GM18867 (cell line): ENCODE measurements around the gene MMP11.
A peak's percentile ranks its signal among the peaks of the same experiment; 100 is the strongest.

Experiments
- ATAC-seq: cut with Tn5 transposase; IDR thresholded peaks from one replicate; pipeline ENCODE4 v1.9.1; 2021; ENCODE audit warnings: mild to moderate bottlenecking, moderate library complexity; ENCODE audit not compliant: unreplicated experiment

Gene MMP11

DNA sequence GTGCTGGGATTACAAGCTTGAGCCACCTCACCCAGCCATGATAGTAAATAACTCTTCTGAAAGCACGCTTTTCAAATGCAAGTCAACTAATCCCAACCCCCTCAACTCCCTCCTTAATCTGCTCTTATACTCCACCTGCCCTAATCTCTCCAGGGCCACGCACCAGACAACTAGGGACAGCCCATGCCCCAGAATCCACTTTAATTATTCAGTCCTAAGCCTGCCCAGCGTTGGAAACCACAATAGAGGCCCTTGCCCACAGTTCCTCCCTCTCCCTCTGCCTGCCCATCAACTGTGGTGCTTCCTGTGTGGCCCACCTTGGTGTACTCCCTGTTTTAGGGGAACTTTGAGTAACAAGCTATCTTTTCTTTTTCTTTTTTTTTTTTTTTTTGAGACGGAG is 15.8 kb upstream of the MMP11 start:
- no peak for ATAC-seq

DNA sequence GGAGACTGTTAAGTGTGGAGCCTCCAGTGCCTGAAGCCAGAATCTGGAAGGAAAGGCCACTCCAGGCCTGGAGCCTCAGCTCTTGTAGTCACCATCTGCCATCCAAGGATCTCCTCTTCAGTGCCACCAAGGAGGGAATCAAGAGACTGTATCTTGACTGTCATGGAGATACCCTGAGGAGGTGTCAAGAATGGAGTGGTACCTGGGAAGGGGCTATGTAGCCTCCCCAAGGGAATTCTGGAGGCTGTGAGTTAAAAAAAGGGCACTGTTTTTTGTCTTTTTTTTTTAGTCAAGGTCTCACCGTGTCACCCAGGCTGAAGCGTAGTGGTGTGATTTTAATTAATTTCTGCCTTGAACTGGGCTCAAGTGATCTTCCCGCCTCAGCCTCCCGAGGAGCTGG is 13.1 kb upstream of the MMP11 start:
- ATAC-seq = no peak

GRCh38 chr22:23760056-23760455 is 12.6 kb upstream of the MMP11 start:
- no peak for ATAC-seq

GRCh38 chr22:23762842-23763578 is 9.6 kb upstream of the MMP11 start, which contains the start of gene C22orf15:
Gene C22orf15 (plus strand): TSS chr22:23762990. CDS start chr22:23763307, 317 bp downstream.
- ATAC-seq = no peak

- no peak for ATAC-seq
Measured at GRCh38 chr22:23763579-23763945, 9.1 kb upstream of the MMP11 start.

DNA sequence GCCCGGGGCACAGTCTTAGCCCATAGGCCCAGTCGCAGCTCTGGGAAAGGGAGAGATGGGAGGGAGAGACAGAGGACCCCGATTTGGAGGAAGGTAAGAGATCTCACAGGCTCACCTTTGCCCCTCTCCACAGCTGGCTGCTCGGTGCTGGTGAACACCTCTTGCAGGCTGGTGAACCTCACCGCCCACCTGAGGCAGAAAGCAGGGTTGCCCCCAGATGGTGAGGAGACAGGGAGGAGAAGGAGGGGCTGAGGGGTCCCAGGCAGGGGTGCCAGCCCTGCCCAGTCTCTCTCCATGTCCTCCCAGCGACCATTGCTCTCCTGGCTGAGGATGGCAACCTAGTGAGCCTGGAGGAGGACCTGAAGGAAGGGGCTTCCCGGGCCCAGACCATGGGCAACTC is 8.7 kb upstream of the MMP11 start:
- ATAC-seq = no peak

DNA sequence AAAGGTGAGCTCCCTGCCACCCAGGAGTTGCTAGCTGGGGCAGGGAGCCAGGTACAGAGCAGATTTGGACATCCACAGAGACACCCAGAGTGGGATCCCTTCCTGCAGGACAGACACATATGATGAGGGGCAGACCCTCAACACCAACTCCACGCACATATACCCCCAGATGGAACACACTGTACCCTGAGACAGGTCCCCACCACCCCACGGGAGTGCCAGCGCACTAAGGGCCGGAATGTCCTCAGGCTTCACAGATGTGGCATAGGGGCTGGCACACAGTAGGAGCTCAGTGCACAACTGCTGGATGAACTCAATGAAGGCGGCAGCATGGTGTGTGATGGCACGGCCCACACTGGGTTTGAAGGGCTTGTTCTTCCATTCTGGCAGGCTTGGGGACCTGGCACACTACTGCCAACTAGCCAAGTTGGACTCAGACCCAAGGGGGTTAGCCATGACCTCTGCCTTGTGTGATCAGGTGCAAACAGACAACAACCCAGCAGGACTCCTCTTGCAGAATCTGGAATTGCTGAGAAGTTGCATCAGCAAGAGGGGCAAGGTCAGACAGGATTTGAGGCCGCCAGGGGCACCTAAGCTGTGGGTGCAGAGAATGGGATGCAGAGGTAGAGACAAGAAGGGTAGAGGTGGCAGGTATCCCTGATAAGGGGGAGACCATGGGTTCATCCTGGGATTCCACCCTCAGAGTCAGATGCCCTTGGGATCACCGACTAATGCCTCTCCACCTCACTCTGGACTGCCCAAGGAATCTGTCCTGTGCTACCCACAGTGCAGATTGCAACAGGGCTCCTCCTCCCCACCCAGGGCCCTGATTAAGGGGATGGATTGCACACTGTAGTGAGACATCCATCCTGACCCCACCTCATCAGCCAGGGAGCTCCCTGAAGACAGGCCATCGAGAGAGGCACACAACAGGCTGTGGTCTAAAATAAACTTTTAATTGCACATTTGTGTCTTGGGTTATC is 7.5 kb upstream of the MMP11 start:
- ATAC-seq = no peak

DNA sequence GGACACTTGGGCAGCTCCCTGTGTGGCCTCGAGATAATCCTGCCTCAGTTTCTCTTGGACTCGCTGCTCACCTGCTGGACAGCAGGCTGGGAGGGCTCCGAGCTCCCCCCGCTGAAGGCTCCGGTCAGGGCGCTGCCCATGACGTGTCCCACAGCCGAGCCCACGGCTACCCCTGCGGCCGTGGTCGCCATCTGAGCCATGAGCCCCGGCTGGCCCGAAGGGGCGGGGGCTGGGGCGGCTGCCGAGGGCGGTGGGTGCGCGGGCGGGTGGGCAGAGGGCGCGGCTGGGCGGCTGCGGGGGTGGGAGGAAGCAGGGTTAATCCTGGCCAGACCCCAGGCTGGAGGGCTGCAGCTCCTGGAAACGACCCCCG is 5.4 kb upstream of the MMP11 start:
- ATAC-seq = no peak

DNA sequence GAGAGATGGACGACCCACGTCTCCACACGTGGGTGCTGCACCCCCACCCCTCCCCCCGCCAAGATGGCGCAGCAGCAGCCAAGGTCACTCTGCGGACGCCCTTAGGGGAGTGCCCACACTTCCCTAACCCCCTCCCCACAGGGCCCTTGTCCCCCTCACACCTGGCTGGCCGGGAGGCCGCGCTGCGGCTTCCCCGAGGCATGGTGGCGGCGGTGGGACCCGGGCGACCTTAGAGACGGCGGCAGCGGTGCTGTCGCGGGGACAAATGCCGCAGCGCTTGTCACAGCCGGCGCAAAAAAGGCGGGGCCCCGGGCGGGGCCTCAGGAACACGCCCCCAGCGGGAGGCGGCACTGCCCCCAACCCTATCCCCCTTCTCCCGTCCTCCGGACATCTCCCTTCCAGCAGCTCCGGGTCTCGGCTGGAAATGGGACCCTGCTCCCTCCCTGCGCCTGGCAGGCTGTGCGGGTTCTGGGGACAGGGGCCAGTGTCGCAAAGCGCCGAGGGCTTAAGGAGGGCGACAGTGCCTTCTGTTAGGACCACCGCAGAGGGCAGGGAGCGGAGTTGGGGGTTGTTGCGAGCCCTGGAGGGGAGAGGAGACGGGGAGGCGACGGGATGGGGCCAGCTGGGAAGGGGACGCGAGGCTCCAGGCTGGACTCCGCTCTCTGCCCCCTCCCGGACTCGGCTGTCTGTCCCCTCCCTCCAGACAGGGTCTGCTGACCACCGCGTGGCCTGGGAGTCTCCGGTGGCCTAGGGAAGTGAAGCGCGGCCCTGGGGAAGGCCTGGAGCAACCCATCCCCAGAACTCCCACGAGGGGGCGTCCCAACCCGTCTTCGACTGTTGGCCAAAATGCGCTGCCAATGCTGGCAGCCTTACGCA is 4.7 kb upstream of the MMP11 start, which contains the start of gene CHCHD10:
Gene CHCHD10 (minus strand): TSS at position 300 of the 876 bp plus-strand sequence. CDS start 98 bp downstream, at position 202.
- peak; percentile 56 for ATAC-seq

DNA sequence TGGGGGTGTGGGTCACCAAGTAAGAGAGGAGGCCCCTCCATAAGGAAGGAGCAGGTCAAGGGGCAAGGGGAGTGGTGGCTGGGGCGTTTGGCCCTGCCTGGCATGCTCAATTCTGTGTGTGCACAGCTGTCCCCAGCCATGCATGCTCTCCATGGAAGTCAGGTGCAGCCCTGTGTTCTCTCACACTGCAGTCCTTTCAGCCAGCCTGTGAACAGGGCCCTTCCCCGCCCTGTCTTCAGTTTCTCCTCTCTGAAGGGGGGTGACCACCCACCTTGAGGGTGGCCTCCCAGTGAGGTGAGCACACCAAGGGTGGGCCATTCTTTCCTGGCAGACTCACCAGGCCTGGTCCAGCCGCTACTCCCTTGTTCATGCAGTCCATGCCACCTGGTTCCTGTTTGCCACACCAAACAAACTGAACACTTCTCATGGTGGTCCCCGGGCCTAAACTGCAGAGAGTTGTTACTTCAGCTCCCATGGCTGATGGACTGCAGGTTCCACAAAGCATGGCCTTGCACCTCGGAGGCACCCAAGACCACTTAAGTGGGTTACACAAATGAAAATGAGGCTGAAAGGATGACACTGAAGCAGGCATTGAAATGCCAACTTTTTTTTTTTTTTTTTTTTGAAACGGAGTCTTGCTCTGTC is 3.2 kb upstream of the MMP11 start:
- no peak for ATAC-seq

DNA sequence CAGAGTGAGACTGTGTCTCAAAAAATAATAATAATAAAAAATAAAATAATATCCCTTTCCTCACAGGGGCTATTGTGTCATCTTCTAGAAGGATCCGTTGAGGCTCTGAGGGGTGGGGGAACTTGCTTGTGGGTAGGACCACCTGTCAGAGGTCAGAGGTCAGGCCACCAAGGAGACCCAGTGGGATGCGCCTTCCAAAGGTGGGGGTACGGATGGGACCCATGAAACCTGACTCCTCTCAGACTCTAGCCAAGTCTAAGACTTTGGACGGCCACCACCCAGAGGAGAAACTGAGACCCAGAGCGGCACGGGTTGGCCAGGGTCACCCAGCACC is 367 bp upstream of the MMP11 start:
- ATAC-seq = no peak

- ATAC-seq = no peak
Measured at GRCh38 chr22:23773483-23774113, 949 bp downstream of the MMP11 start.

GRCh38 chr22:23774114-23774921 is 1.7 kb downstream of the MMP11 start:
- no peak for ATAC-seq

DNA sequence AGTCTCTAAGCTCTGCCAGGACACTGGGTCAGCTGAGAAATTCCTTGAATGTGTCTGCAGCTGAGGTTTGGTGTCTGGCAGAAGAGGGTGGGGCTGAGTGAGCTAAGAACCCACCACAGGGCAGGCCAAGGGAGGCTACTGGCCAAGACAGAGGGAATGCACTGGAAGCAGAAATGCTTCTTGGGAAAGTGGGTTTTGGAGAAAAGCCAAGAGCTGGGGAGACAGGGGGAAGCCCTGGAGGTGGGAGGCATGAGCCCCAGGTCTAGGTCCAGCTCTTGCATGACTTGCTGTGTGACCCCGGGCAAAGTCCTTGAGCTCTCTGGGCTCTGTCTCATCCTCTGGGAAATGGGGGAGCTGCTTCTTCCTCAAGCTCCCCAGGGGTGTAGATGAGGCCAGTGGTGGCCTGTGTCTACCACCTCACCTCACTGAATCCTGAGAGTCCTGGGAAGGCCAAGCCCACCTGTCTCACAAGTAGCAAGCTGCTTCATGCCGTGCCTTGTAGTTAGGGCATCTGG is 2.3 kb downstream of the MMP11 start:
- ATAC-seq = no peak

GRCh38 chr22:23775779-23776375 is 3.2 kb downstream of the MMP11 start:
- ATAC-seq = no peak

- no peak for ATAC-seq
Measured at GRCh38 chr22:23777776-23778576, 5.3 kb downstream of the MMP11 start.

GRCh38 chr22:23778577-23778900 is 5.9 kb downstream of the MMP11 start:
- ATAC-seq = no peak

- ATAC-seq = no peak
Measured at GRCh38 chr22:23779083-23779482, 6.4 kb downstream of the MMP11 start.
